Lung microvascular endothelial cell (primary cell): Measurements from ENCODE around the gene TLE5. TPM values are rescaled to one million over a fixed set of nuclear protein-coding genes. Genes with fewer than 3 reads are reported as not detected.

ENCODE experiments used
- DNase-seq, 2 donors: peaks; one replicate each; pipeline versions ENCODE4 v3.0.0 to v3.0.0-alpha.2; 2010; ENCODE audit warnings: low read depth in 2 of 2
- total RNA-seq: library from RNA; depleted of rRNA; stranded (reverse); fragments of >200 nt; gene quantifications from 2 replicates; pipeline ENCODE4 v1.2.1, GENCODE V29; 2014

Gene TLE5
- total RNA-seq: 103 and 142 TPM in 2 replicates

DNA sequence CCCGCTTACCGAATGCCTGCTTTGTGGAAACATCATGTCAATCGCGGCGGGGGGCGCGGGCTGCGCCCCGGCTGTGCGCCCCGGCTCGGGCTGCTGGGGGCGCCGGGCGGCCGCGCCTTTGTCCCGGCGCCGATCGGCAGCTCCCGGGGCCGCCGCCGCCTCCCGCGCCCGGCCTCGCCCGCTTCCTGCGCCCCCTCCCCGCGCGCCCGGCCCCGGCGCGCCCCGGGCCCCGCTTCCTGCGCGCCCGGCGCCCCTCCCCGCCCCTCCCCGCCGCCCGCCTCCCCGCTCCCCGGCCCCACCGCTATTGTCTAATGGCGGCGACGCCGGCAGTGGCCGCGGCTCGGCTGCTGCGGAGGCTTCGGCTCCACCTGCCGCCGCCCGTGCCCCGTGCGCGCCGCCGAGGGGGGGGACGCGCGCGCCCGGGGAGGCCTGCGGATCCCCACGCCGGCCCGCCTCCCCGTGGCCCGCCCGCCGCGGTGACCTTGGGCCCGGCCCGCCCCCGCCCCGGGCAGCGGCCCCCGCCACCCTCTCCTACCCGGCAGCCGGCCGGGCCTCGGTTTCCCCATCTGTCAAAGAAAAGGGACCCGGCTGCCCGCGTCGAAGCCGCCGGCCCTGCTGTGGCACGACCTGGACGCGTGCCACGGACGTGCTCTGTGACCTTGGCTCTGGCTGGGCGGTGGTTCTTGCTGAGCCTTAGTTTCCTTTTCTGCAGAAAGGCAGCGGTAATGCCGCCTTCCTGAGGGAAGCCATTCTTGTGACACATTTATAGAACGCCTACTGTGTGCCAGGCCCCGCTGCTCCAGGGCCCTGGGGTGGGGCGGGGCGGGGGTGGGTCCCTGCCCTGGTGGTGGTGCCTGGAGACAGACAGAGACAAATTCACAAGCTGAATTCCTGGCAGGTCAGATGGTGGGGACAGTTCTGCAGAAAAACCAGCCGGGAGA, at the start of gene TLE5:
Gene TLE5, minus strand, starts transcription at position 331 of the 941 bp plus-strand sequence. Its CDS starts 295 bp downstream, at position 36.
- DNase-seq: peak; percentile 59 to 73

GRCh38 chr19:3111586-3112247, 49.4 kb upstream of the TLE5 start:
- DNase-seq: no peak

DNA sequence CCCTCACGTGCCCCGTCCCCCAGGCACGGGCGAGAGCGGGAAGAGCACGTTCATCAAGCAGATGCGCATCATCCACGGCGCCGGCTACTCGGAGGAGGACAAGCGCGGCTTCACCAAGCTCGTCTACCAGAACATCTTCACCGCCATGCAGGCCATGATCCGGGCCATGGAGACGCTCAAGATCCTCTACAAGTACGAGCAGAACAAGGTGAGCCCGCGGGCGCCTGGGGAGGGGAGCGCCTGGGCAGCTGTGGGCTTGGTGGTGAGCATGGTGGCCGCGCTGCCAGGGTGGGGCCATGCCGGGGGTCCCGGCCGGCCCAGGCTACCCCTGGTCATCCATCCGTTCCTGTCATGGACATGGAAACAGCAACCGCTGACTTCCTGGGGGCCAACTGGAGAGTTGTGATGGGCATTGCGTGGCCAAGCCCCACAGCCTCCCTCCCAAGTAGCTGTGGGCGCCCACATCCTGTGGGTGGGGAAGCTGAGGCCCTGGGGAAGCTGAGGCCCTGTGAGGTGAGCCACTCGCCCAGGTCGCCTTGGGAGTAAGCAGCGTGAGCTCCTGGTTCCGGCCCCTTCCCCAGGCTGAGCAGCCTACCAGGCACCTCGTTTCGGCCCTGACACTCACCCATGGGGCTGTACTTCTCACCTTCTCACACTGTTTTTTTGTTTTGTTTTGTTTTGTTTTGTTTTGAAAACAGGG, 48.0 kb upstream of the TLE5 start:
- no peak for DNase-seq

- DNase-seq: no peak
Observed at GRCh38 chr19:3109491-3109890, 47.2 kb upstream of the TLE5 start.

DNA sequence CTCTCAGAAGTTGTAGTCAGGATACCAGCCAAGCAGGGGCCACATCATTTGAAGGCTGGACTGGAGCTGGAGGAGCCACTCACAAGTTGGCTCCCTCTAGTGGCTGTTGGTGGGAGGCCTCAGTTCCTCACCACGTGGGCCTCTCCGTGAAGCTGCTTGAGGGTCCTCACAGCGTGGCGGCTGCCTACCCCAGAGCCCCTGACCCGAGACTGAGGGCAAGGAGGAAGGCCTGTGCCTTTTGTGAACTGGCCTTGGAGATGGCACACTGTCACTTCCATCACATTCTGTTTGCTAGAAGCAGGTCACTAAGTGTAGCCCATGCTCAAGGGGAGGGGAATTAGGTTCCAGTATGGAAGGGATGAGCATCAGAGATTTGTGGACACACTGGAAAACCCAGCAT, 46.5 kb upstream of the TLE5 start:
- peak; percentile 73 to 79 for DNase-seq

GRCh38 chr19:3107658-3108057, 45.4 kb upstream of the TLE5 start:
- DNase-seq: no peak

- no peak for DNase-seq
Observed at GRCh38 chr19:3106509-3107141, 44.3 kb upstream of the TLE5 start.

- no peak for DNase-seq
Observed at GRCh38 chr19:3105641-3106508, 43.6 kb upstream of the TLE5 start.

GRCh38 chr19:3104708-3104983, 42.4 kb upstream of the TLE5 start:
- no peak for DNase-seq

DNA sequence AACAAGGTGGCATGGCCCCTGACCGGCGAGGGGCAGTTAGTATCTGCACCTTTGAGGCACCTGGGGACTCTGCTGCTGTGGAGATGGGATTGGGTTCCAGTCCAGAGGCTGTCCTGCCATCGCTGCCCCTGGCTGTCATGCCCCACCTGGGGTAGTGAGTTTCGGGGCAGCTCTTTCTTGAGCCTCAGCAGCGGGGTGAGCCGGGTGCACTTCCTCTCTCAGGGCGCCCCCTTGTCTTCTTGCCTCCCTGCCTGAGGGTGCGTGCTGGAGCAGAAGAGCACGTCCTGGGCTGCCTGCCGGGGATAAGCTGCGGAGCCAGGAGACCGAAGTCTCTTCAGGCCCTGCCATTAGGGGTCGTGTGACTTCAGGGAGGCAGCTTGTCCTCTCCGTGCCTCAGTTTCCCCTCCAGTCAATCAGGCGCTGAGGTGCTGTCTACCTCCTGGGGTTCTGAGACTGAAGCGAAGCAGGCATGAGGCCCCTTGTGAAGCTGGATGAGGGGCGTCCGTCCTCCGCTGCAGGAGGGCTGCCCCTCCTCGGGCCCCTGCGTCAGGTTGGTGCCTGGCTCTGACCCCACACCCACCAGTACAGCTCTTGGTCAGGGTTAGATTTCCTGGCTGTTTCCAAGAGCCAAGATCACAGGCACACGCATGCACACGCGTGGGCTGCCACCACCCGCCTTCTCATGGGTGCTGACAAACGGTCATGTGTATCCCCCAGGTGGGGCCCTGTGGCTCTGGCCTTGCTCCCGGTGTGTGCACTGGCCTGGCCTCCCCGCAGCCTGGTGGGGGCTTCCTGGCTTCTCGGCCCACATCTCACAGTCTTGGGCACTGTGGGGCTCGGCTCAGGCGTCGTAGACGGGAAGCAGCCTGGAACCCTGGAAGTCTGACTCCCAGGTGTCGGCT, 40.2 kb upstream of the TLE5 start:
- no peak for DNase-seq

- DNase-seq: no peak
Observed at GRCh38 chr19:3100747-3101730, 38.7 kb upstream of the TLE5 start.

DNA sequence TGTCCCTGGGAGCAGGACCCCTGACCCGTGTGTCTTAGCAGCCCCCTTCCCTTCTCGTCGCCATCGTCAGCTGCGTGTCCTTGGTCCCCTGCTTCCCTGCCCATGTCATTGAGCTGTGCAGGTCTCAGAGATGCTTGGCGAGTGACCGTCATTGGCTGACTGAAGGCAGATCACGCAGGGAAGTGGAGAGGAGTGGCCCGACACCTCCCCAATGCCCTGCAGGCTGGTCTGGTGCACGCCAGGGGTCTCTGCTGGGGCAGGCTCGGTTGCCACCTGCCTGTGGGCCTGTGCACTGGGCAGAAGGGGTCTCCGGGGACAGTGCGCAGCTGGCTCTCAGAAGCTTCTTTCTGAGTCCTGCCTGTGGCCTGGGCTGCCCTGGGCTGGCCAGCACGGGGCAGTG, 38.0 kb upstream of the TLE5 start:
- DNase-seq: no peak

DNA sequence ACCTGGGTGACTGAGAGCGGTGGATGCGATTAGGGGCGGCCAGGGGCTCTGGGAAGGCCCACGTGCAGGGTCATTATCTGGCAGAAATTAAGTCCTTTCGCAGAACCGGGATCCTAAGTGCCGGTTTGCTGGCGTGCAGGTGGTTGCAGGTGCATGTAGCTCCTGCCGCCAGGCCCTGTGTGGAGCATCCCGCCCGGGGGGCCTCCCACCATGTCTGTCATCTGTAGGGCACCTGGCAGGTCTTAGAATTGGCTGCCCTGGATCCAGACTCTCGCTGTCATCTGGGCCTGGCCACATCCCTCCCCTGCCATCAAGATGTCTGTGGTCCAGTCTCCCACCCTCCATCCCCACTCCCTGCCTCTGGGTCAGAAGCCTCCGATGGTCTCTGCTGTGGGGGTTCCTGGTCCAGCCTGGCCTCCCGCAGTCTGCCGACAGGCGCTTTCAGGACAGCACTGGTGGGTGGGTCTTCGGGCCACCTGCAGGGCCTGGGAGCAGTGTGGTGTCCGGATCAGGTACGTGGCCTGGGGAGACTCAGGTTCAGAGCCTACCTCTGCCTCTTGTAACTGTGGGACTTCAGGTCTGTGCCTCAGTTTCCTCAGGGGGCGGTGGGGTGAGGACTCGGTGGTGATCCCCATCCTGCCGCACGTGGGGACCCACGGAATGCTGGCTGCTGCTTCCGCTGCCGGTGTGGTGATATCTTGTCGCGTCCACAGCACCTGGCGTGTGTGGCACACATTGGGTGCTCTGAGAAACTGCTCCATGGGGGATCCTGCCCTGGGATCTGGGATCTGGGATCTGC, 37.3 kb upstream of the TLE5 start:
- DNase-seq: no peak

DNA sequence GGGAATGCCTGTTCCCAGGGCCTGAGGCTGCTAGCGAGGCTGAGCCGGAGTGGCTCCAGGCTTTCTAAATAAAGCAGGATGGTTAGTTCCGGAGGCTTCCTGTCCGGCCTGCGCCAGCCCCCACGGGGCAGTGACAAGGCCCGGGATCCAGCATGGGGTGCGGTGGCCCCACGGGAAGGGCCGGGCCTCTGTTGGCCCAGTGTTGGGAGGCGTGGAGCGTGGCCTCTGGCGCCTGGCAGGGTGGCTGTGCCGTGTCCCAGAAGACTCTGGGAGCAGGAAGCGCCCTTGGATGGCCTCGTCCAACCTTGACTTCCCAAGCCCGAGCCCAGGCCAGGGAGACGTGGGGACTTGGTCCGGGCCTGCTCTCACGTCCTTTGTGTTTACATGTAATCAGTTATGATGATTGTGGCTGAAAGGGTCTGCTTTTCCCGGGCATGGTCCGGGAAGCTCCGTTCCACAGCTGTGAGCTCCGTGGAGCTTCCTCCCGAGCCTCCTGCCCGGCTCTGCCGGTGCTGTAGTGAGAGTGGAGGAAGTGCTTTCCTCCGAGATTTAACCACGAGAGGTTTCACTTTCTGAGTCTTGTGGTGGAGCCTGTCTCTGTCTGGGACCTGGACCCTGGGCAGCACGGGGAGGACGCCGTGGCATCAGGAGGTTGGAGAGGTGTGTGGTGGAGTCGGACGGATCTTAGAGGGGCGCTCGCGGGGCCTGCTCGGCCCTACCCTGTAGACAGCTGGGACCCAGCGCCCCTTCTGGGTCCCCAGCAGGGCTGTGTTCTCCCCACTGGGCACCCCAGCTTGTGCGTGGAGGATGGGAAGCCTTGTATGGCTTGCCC, 36.4 kb upstream of the TLE5 start:
- DNase-seq: peak; percentile 56 to 59

GRCh38 chr19:3098141-3098514, 35.8 kb upstream of the TLE5 start:
- DNase-seq: peak; percentile 52 to 71

DNA sequence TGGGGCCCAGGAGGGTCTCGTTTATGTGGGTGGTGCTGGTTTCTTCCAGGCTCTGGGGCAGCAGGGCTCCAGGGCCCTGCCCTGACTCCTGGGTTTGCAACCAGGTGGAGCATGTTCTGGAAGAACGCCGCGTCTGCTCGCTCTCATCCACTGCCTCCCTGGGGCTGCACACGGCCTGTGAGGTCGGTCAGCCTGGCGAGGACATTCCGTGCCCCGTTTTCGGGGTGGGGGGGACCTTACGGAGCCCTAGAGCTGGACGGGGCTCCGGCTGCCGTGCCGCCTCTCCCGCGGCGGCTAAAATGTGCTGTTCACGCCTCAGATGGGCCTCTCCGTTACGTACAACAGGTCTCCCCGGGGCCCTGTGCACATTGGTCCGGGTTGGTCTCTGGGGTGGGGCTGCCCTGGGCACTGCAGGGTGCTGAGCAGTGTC, 35.2 kb upstream of the TLE5 start:
- DNase-seq: no peak

GRCh38 chr19:3096902-3097326, 34.6 kb upstream of the TLE5 start:
- DNase-seq: no peak
